Activated T-helper 17 cell treated with anti-CD3 and anti-CD28 coated beads, Interleukin-2, amount 50 U/mL, for 72 hours (primary cell): ENCODE data around the gene ACE2. TPM values are rescaled to one million over a fixed set of nuclear protein-coding genes. Genes with fewer than 3 reads are reported as not detected.
"Not testable (repeated sequence)": the region's sequence is repeated elsewhere in the genome, so short reads cannot be mapped to it uniquely, and the experiment has no call there.

Source experiments
- ATAC-seq: fragments of 150-1000 bp; cut with Tn5 transposase; replicated peaks from 2 replicates; pipeline ENCODE4 v1.10.0; 2021; ENCODE audit warnings: mild to moderate bottlenecking, moderate library complexity
- H3K27ac Mint-ChIP-seq: one replicate; pipeline ENCODE4 v1.8.0; 2022; ENCODE audit warnings: mixed read lengths
- H3K27me3 Mint-ChIP-seq: one replicate; pipeline ENCODE4 v1.8.0; 2022; ENCODE audit warnings: mixed read lengths
- H3K36me3 Mint-ChIP-seq: one replicate; pipeline ENCODE4 v1.8.0; 2022; ENCODE audit warnings: low read depth, mild to moderate bottlenecking, mixed read lengths
- H3K4me1 Mint-ChIP-seq: one replicate; pipeline ENCODE4 v1.8.0; 2022; ENCODE audit warnings: mixed read lengths
- H3K4me3 Mint-ChIP-seq: one replicate; pipeline ENCODE4 v1.8.0; 2022; ENCODE audit warnings: mild to moderate bottlenecking, mixed read lengths
- H3K9me3 Mint-ChIP-seq: one replicate; pipeline ENCODE4 v1.8.0; 2022; ENCODE audit warnings: mixed read lengths
- total RNA-seq, 2 donors: library from RNA; stranded (reverse); gene quantifications; one replicate each; pipeline ENCODE4 v1.2.3, GENCODE V29; 2022

ACE2 gene
- under 1 TPM in 1 of 2 donors, not detected in 1; 0.16 TPM for total RNA-seq

GRCh38 chrX:15600745-15601144, at the start of gene ACE2:
Gene ACE2 (minus strand): TSS chrX:15600960. CDS start chrX:15600911, 49 bp downstream.
- no peaks in the 10 kb centered on the region for H3K9me3 Mint-ChIP-seq
- peaks cover 8% of the 10 kb centered on the region for H3K27me3 Mint-ChIP-seq
- H3K27ac Mint-ChIP-seq: no peak within 1 kb of the TSS
- ATAC-seq: no peak
- no peaks in the 10 kb centered on the region for H3K4me1 Mint-ChIP-seq
- H3K36me3 Mint-ChIP-seq: no peaks in the 10 kb centered on the region
- no peak within 1 kb of the TSS for H3K4me3 Mint-ChIP-seq

GRCh38 chrX:15647510-15647909, 46.8 kb upstream of the ACE2 start:
- not testable (repeated sequence) for H3K9me3 Mint-ChIP-seq, H3K36me3 Mint-ChIP-seq, H3K27ac Mint-ChIP-seq, H3K27me3 Mint-ChIP-seq, H3K4me1 Mint-ChIP-seq, H3K4me3 Mint-ChIP-seq, ATAC-seq

- no peak for ATAC-seq
- Mint-ChIP-seq H3K4me1 (no peaks in the 10 kb centered on the region), H3K27ac (no peak overlapping the region), H3K36me3 (no peaks in the 10 kb centered on the region), H3K27me3 (peaks cover 7% of the 10 kb centered on the region), H3K4me3 (no peak overlapping the region), H3K9me3 (no peaks in the 10 kb centered on the region)
Measured at GRCh38 chrX:15646543-15646942, 45.8 kb upstream of the ACE2 start.

- peaks cover 7% of the 10 kb centered on the region for H3K27me3 Mint-ChIP-seq
- H3K4me1 Mint-ChIP-seq: no peaks in the 10 kb centered on the region
- ATAC-seq: no peak
- no peaks in the 10 kb centered on the region for H3K36me3 Mint-ChIP-seq
- H3K9me3 Mint-ChIP-seq: no peaks in the 10 kb centered on the region
- no peak overlapping the region for H3K4me3 Mint-ChIP-seq
- no peak overlapping the region for H3K27ac Mint-ChIP-seq
Measured at GRCh38 chrX:15646031-15646430, 45.3 kb upstream of the ACE2 start.

- H3K4me3 Mint-ChIP-seq: no peak overlapping the region
- no peaks in the 10 kb centered on the region for H3K4me1 Mint-ChIP-seq
- no peak overlapping the region for H3K27ac Mint-ChIP-seq
- no peaks in the 10 kb centered on the region for H3K9me3 Mint-ChIP-seq
- ATAC-seq: no peak
- H3K36me3 Mint-ChIP-seq: no peaks in the 10 kb centered on the region
- peaks cover 7% of the 10 kb centered on the region for H3K27me3 Mint-ChIP-seq
Measured at GRCh38 chrX:15645266-15645665, 44.5 kb upstream of the ACE2 start.

- Mint-ChIP-seq H3K4me3 (no peak overlapping the region), H3K27me3 (peaks cover 7% of the 10 kb centered on the region), H3K4me1 (no peaks in the 10 kb centered on the region), H3K27ac (no peak overlapping the region), H3K9me3 (no peaks in the 10 kb centered on the region), H3K36me3 (no peaks in the 10 kb centered on the region)
- no peak for ATAC-seq
Measured at GRCh38 chrX:15644560-15644872, 43.8 kb upstream of the ACE2 start.

GRCh38 chrX:15643786-15644559, 43.2 kb upstream of the ACE2 start:
- Mint-ChIP-seq H3K27me3 (peaks cover 7% of the 10 kb centered on the region), H3K9me3 (no peaks in the 10 kb centered on the region), H3K27ac (no peak overlapping the region), H3K4me3 (no peak overlapping the region), H3K36me3 (no peaks in the 10 kb centered on the region), H3K4me1 (no peaks in the 10 kb centered on the region)
- no peak for ATAC-seq

GRCh38 chrX:15631637-15632036, 30.9 kb upstream of the ACE2 start:
- ATAC-seq: no peak
- Mint-ChIP-seq H3K36me3 (no peaks in the 10 kb centered on the region), H3K27ac (no peak overlapping the region), H3K4me1 (no peaks in the 10 kb centered on the region), H3K9me3 (no peaks in the 10 kb centered on the region), H3K4me3 (no peak overlapping the region), H3K27me3 (peaks cover 7% of the 10 kb centered on the region)

- no peak overlapping the region for H3K27ac Mint-ChIP-seq
- no peaks in the 10 kb centered on the region for H3K27me3 Mint-ChIP-seq
- H3K36me3 Mint-ChIP-seq: no peaks in the 10 kb centered on the region
- no peak for ATAC-seq
- H3K9me3 Mint-ChIP-seq: no peaks in the 10 kb centered on the region
- H3K4me1 Mint-ChIP-seq: no peaks in the 10 kb centered on the region
- H3K4me3 Mint-ChIP-seq: no peak overlapping the region
Measured at GRCh38 chrX:15623054-15623453, 22.3 kb upstream of the ACE2 start.

- Mint-ChIP-seq H3K36me3 (no peaks in the 10 kb centered on the region), H3K27ac (no peak overlapping the region), H3K4me3 (no peak overlapping the region), H3K27me3 (no peaks in the 10 kb centered on the region), H3K4me1 (no peaks in the 10 kb centered on the region), H3K9me3 (no peaks in the 10 kb centered on the region)
- ATAC-seq: no peak
Measured at GRCh38 chrX:15619053-15619755, 18.4 kb upstream of the ACE2 start.

GRCh38 chrX:15617111-15617510, 16.4 kb upstream of the ACE2 start:
- no peaks in the 10 kb centered on the region for H3K9me3 Mint-ChIP-seq
- H3K4me1 Mint-ChIP-seq: no peaks in the 10 kb centered on the region
- H3K27ac Mint-ChIP-seq: no peak overlapping the region
- no peaks in the 10 kb centered on the region for H3K36me3 Mint-ChIP-seq
- no peak overlapping the region for H3K4me3 Mint-ChIP-seq
- no peak for ATAC-seq
- no peaks in the 10 kb centered on the region for H3K27me3 Mint-ChIP-seq

- H3K4me3 Mint-ChIP-seq: no peak overlapping the region
Measured at GRCh38 chrX:15616531-15616930, 15.8 kb upstream of the ACE2 start.

GRCh38 chrX:15607067-15607466, 6.3 kb upstream of the ACE2 start:
- Mint-ChIP-seq H3K27me3 (peaks cover 6% of the 10 kb centered on the region), H3K9me3 (no peaks in the 10 kb centered on the region), H3K4me1 (no peaks in the 10 kb centered on the region), H3K4me3 (no peak overlapping the region), H3K27ac (no peak overlapping the region), H3K36me3 (no peaks in the 10 kb centered on the region)
- ATAC-seq: no peak

More at GRCh38 chrX:15616531-15616930, 15.8 kb upstream of the ACE2 start:
- Mint-ChIP-seq H3K4me1 (no peaks in the 10 kb centered on the region), H3K27ac (no peak overlapping the region), H3K27me3 (no peaks in the 10 kb centered on the region), H3K9me3 (no peaks in the 10 kb centered on the region), H3K36me3 (no peaks in the 10 kb centered on the region)
- ATAC-seq: no peak

- Mint-ChIP-seq H3K4me1 (no peaks in the 10 kb centered on the region), H3K4me3 (no peak overlapping the region), H3K27ac (no peak overlapping the region), H3K9me3 (no peaks in the 10 kb centered on the region), H3K36me3 (no peaks in the 10 kb centered on the region), H3K27me3 (peaks cover 10% of the 10 kb centered on the region)
- no peak for ATAC-seq
Measured at GRCh38 chrX:15606136-15606535, 5.4 kb upstream of the ACE2 start.

- Mint-ChIP-seq H3K4me1 (no peaks in the 10 kb centered on the region), H3K4me3 (no peak overlapping the region), H3K9me3 (no peaks in the 10 kb centered on the region), H3K27me3 (peaks cover 10% of the 10 kb centered on the region), H3K36me3 (no peaks in the 10 kb centered on the region), H3K27ac (no peak overlapping the region)
- no peak for ATAC-seq
Measured at GRCh38 chrX:15605226-15605625, 4.5 kb upstream of the ACE2 start.
